ENCODE data around the gene TRIB2.

The TRIB2 gene

DNA sequence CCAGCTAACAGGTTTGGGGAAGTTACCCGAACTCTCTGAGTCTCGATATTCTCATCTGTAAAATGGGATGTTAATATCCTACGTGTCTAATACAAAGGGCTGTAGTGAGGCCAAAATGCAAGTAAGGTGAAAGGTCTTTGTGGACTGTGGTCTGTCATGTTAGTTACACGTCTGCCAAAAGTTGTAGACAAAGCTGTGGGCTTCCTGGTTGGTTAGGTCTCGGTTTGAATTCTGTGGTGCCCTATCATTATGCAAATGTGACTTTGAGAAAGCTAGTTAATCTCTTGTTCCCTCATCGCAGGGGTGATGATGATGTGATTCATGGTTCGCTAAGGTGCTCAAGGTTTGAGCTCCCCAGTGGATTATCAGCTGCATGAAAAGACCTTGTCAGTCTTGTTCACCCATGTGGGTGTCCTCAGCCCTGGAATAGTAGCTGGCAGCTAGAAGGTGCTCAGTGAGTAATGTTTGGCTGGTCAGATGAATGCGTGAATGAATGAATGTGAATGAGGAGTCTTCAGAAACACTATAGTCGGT lies 23.1 kb downstream of the TRIB2 start:
- H3K4me1 ChIP-seq (ENCODE audit: control insufficient read depth in 1 of 2, insufficient read depth in 2 of 2, low read length in 2 of 2) = peaks cover 0 to 7% of the 10 kb centered on the region in 2 donors
- peaks cover 15 to 49% of the 10 kb centered on the region in 2 donors for H3K36me3 ChIP-seq (ENCODE audit: control insufficient read depth in 1 of 2, insufficient read depth in 2 of 2, low read length in 2 of 2)
- no peak overlapping the region for H3K27ac ChIP-seq (ENCODE audit: low read depth, low read length)
- no peak overlapping the region for H3K4me3 ChIP-seq (ENCODE audit: low read depth in 1 of 2, low read length in 2 of 2)
- no peak overlapping the region for H3K9ac ChIP-seq (ENCODE audit: low read depth in 1 of 2, low read length in 2 of 2)
- no peaks in the 10 kb centered on the region for H3K9me3 ChIP-seq (ENCODE audit: control insufficient read depth in 1 of 2, low read length in 2 of 2)
- H3K27me3 ChIP-seq (ENCODE audit: control insufficient read depth in 1 of 2, insufficient read depth in 2 of 2, low read length in 2 of 2) = no peaks in the 10 kb centered on the region

DNA sequence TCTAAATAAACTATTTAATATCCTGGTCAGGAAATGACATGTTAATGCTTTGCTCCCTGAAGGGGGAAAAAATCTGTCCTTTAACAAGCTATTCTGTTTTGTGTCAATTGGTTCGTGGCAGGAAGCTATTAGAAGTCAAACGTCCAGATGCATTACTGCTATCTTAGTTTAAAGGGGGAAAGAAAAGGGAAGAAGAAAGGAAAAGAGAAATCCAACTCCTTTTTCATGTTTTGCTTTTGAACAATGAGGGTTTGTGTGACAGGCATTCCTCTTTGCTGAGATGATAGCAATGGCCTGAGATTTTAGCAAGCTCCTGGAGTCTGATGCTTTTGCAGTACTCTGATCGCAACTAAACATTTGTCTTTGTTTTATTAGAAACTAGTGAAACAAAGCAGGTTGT lies 24.6 kb downstream of the TRIB2 start:
- no peaks in the 10 kb centered on the region for H3K9me3 ChIP-seq (ENCODE audit: control insufficient read depth in 1 of 2, low read length in 2 of 2)
- H3K27ac ChIP-seq (ENCODE audit: low read depth, low read length) = no peak overlapping the region
- peaks cover 0 to 4% of the 10 kb centered on the region in 2 donors for H3K4me1 ChIP-seq (ENCODE audit: control insufficient read depth in 1 of 2, insufficient read depth in 2 of 2, low read length in 2 of 2)
- H3K36me3 ChIP-seq (ENCODE audit: control insufficient read depth in 1 of 2, insufficient read depth in 2 of 2, low read length in 2 of 2) = peaks cover 15 to 40% of the 10 kb centered on the region in 2 donors
- no peak overlapping the region for H3K9ac ChIP-seq (ENCODE audit: low read depth in 1 of 2, low read length in 2 of 2)
- H3K4me3 ChIP-seq (ENCODE audit: low read depth in 1 of 2, low read length in 2 of 2) = no peak overlapping the region
- H3K27me3 ChIP-seq (ENCODE audit: control insufficient read depth in 1 of 2, insufficient read depth in 2 of 2, low read length in 2 of 2) = no peaks in the 10 kb centered on the region

DNA sequence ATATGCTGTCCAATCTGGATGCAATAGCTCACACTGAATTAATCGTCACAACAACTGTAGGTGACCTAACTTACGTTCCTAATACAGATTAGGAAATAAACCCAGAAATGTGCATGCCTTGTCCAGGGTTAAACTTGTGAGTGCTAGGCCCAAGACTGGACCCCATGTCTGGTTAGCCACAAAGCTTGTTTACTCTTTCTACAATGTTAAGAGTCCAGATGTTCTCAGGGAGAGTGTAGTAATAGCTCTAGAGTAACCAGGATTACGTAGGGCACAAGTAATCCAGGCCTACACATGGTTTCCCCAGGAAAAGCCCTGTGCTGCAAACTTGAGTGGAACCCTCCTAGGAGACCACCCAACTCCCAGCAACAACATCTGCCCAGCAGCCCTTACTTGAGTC lies 26.2 kb downstream of the TRIB2 start:
- Histone ChIP-seq H3K4me1 (ENCODE audit: control insufficient read depth in 1 of 2, insufficient read depth in 2 of 2, low read length in 2 of 2) (no peaks in the 10 kb centered on the region), H3K4me3 (ENCODE audit: low read depth in 1 of 2, low read length in 2 of 2) (no peak overlapping the region), H3K27ac (ENCODE audit: low read depth, low read length) (no peak overlapping the region), H3K36me3 (ENCODE audit: control insufficient read depth in 1 of 2, insufficient read depth in 2 of 2, low read length in 2 of 2) (peaks cover 15 to 27% of the 10 kb centered on the region in 2 donors), H3K9me3 (ENCODE audit: control insufficient read depth in 1 of 2, low read length in 2 of 2) (no peaks in the 10 kb centered on the region), H3K27me3 (ENCODE audit: control insufficient read depth in 1 of 2, insufficient read depth in 2 of 2, low read length in 2 of 2) (no peaks in the 10 kb centered on the region), H3K9ac (ENCODE audit: low read depth in 1 of 2, low read length in 2 of 2) (no peak overlapping the region)

DNA sequence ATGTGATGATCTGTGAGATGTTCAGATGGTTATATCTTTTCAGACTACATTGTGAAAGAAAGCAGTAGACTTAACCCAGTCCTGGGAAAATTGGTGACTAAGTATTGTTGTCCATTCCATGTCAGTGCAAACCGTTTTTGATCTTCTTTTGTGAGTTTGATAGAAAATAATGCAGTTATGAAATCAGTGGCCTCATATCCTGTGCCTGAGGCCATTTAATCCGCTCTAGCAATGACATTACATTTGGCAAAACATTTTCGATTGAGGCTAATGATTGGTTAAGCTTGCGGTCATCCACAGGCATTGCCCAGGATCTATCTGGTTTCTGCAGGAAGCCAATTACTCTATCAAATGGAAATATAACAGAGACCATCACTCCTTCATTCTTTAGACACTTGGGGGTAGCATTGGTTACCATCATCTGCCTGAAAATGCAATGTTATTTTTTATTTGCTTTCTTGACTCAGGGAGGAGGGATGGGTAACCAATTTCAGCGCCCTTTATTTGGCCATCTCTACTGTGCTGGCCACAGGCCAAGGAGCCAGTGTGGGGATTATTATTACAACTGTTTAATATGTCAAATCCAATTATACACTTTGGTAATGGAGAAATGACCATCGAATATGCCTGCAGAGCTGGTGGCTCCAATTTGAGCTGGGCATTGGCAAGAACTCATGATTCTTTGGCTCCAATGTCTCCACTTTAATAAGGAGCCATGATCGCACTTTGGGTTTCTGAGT lies 33.6 kb downstream of the TRIB2 start:
- no peaks in the 10 kb centered on the region for H3K36me3 ChIP-seq (ENCODE audit: control insufficient read depth in 1 of 2, insufficient read depth in 2 of 2, low read length in 2 of 2)
- H3K27ac ChIP-seq (ENCODE audit: low read depth, low read length) = no peak overlapping the region
- no peaks in the 10 kb centered on the region for H3K27me3 ChIP-seq (ENCODE audit: control insufficient read depth in 1 of 2, insufficient read depth in 2 of 2, low read length in 2 of 2)
- no peaks in the 10 kb centered on the region for H3K4me1 ChIP-seq (ENCODE audit: control insufficient read depth in 1 of 2, insufficient read depth in 2 of 2, low read length in 2 of 2)
- no peaks in the 10 kb centered on the region for H3K9me3 ChIP-seq (ENCODE audit: control insufficient read depth in 1 of 2, low read length in 2 of 2)
- H3K9ac ChIP-seq (ENCODE audit: low read depth in 1 of 2, low read length in 2 of 2) = no peak overlapping the region
- H3K4me3 ChIP-seq (ENCODE audit: low read depth in 1 of 2, low read length in 2 of 2) = no peak overlapping the region

DNA sequence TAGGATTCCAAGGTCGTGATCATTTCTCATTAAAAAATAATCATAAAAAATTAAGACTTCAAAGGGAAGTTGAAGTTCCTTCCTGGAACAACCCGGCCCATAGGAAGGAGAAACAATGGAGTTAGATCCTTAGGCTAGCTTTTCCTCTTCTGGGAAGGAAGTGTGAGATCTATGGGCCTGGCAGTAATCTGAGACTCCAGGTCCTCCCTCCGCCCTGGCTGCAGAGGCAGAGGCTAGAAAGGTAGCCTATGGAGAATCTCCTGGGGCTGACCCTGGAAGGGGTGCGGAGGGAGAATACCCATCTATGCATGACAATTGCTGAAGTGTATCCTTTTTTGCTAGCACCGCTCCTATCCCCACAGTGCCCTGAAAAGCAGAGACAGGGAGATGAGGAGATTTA lies 37.9 kb downstream of the TRIB2 start:
- no peaks in the 10 kb centered on the region for H3K9me3 ChIP-seq (ENCODE audit: control insufficient read depth in 1 of 2, low read length in 2 of 2)
- H3K4me3 ChIP-seq (ENCODE audit: low read depth in 1 of 2, low read length in 2 of 2) = no peak overlapping the region
- no peak overlapping the region for H3K27ac ChIP-seq (ENCODE audit: low read depth, low read length)
- no peaks in the 10 kb centered on the region for H3K36me3 ChIP-seq (ENCODE audit: control insufficient read depth in 1 of 2, insufficient read depth in 2 of 2, low read length in 2 of 2)
- no peaks in the 10 kb centered on the region for H3K27me3 ChIP-seq (ENCODE audit: control insufficient read depth in 1 of 2, insufficient read depth in 2 of 2, low read length in 2 of 2)
- H3K4me1 ChIP-seq (ENCODE audit: control insufficient read depth in 1 of 2, insufficient read depth in 2 of 2, low read length in 2 of 2) = no peaks in the 10 kb centered on the region
- no peak overlapping the region for H3K9ac ChIP-seq (ENCODE audit: low read depth in 1 of 2, low read length in 2 of 2)

DNA sequence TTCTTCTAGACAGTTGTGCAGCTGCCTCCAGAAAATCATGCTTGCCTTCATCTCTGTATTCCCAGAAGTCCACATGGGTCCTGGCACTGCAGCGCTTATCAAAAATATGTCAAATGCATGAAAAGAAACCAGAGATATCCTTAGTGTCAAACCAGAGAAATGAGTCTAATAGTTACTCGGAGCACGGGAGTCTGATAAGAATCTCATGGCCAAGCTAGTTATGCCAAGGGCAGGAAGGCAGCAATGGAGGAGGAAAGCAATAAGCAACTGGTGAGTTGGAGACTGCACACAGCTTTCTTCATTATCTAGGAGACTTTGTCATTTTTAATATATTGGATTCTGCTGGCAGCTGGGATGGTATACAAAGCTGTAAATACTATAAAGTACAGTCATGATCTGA lies 38.6 kb downstream of the TRIB2 start:
- H3K36me3 ChIP-seq (ENCODE audit: control insufficient read depth in 1 of 2, insufficient read depth in 2 of 2, low read length in 2 of 2) = no peaks in the 10 kb centered on the region
- no peaks in the 10 kb centered on the region for H3K4me1 ChIP-seq (ENCODE audit: control insufficient read depth in 1 of 2, insufficient read depth in 2 of 2, low read length in 2 of 2)
- no peak overlapping the region for H3K27ac ChIP-seq (ENCODE audit: low read depth, low read length)
- no peaks in the 10 kb centered on the region for H3K27me3 ChIP-seq (ENCODE audit: control insufficient read depth in 1 of 2, insufficient read depth in 2 of 2, low read length in 2 of 2)
- no peak overlapping the region for H3K4me3 ChIP-seq (ENCODE audit: low read depth in 1 of 2, low read length in 2 of 2)
- no peak overlapping the region for H3K9ac ChIP-seq (ENCODE audit: low read depth in 1 of 2, low read length in 2 of 2)
- H3K9me3 ChIP-seq (ENCODE audit: control insufficient read depth in 1 of 2, low read length in 2 of 2) = no peaks in the 10 kb centered on the region

DNA sequence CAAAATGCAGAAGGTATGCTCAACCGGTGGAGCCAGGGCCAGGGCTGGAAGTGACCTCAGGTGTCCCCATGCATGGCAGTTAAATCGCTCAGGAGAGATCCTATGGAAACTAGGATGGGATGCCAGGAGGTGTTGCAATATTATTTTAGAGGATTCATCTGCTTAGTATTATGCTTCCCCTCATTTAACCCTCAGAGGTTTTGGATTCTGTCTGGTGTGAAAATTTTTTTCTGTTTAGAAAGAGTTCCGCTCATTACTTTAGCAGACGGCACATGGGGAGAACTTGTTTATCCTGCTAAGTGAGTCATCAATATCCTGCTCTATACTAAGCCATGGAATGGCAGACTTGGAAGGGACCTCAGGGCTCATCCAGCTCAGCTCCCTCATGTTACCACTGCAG lies 42.5 kb downstream of the TRIB2 start:
- no peak overlapping the region for H3K4me3 ChIP-seq (ENCODE audit: low read depth in 1 of 2, low read length in 2 of 2)
- H3K9ac ChIP-seq (ENCODE audit: low read depth in 1 of 2, low read length in 2 of 2) = no peak overlapping the region
- no peaks in the 10 kb centered on the region for H3K27me3 ChIP-seq (ENCODE audit: control insufficient read depth in 1 of 2, insufficient read depth in 2 of 2, low read length in 2 of 2)
- no peaks in the 10 kb centered on the region for H3K4me1 ChIP-seq (ENCODE audit: control insufficient read depth in 1 of 2, insufficient read depth in 2 of 2, low read length in 2 of 2)
- H3K36me3 ChIP-seq (ENCODE audit: control insufficient read depth in 1 of 2, insufficient read depth in 2 of 2, low read length in 2 of 2) = no peaks in the 10 kb centered on the region
- no peaks in the 10 kb centered on the region for H3K9me3 ChIP-seq (ENCODE audit: control insufficient read depth in 1 of 2, low read length in 2 of 2)
- no peak overlapping the region for H3K27ac ChIP-seq (ENCODE audit: low read depth, low read length)

DNA sequence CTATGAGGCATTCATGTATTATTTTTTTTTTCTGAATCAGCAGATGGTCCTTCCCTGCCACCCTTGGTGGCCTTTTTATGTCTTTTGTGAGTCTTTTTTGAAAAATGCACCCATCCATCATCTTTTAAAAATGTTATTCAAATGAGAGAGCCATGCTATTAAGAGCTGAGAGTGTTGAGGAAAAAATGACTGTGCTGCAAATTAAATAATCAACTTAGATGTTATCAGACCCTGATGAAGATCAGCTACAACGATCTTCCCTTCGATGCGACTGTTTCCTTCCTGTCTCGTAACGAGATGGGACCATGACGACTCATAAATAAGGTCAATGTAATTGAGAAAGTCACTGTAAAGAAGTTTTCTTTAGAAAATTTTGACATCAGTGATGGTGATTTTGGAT lies 44.4 kb downstream of the TRIB2 start:
- H3K27ac ChIP-seq (ENCODE audit: low read depth, low read length) = no peak overlapping the region
- no peak overlapping the region for H3K9ac ChIP-seq (ENCODE audit: low read depth in 1 of 2, low read length in 2 of 2)
- H3K36me3 ChIP-seq (ENCODE audit: control insufficient read depth in 1 of 2, insufficient read depth in 2 of 2, low read length in 2 of 2) = no peaks in the 10 kb centered on the region
- no peaks in the 10 kb centered on the region for H3K27me3 ChIP-seq (ENCODE audit: control insufficient read depth in 1 of 2, insufficient read depth in 2 of 2, low read length in 2 of 2)
- no peaks in the 10 kb centered on the region for H3K9me3 ChIP-seq (ENCODE audit: control insufficient read depth in 1 of 2, low read length in 2 of 2)
- H3K4me3 ChIP-seq (ENCODE audit: low read depth in 1 of 2, low read length in 2 of 2) = no peak overlapping the region
- no peaks in the 10 kb centered on the region for H3K4me1 ChIP-seq (ENCODE audit: control insufficient read depth in 1 of 2, insufficient read depth in 2 of 2, low read length in 2 of 2)

DNA sequence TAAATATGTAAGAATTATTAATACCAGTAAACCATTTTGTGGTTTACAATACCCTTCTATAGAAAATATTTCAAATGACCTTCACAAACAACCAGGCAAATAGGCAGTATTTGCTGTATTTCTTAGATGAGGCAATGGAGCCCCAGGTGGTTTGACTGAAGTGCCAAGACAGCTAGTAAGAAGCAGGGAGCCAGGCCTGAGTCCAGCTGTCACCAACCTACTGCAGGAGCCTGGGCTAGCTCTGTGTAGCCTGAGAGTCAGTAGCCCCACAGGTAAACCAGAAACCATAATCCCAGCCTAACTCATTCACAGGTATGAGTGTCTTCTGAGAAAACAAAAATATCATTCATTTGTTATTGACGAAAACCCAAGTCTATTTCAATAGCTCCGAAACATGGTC lies 45.6 kb downstream of the TRIB2 start:
- no peaks in the 10 kb centered on the region for H3K4me1 ChIP-seq (ENCODE audit: control insufficient read depth in 1 of 2, insufficient read depth in 2 of 2, low read length in 2 of 2)
- no peak overlapping the region for H3K4me3 ChIP-seq (ENCODE audit: low read depth in 1 of 2, low read length in 2 of 2)
- no peak overlapping the region for H3K27ac ChIP-seq (ENCODE audit: low read depth, low read length)

DNA sequence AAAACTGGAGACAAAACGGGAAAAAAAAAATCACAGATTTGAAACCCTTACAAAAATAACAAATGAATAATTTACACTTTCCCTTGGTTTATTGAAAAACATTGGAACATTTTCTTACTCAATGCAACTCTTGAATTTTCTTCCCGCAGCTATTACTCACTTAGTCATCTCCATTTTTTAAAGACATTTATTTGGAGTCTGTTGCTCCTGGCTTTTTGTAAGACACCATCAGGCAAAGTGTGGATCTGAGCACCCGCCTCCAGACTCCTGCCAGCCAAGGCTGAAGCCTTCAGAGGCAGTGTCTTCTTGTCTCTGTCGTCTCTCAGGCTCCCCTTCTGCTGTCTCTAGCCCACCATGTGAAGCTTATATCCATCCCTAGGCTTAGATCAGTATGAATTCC lies 46.2 kb downstream of the TRIB2 start:
- Histone ChIP-seq H3K9ac (ENCODE audit: low read depth in 1 of 2, low read length in 2 of 2) (no peak overlapping the region), H3K36me3 (ENCODE audit: control insufficient read depth in 1 of 2, insufficient read depth in 2 of 2, low read length in 2 of 2) (no peaks in the 10 kb centered on the region), H3K9me3 (ENCODE audit: control insufficient read depth in 1 of 2, low read length in 2 of 2) (no peaks in the 10 kb centered on the region), H3K27me3 (ENCODE audit: control insufficient read depth in 1 of 2, insufficient read depth in 2 of 2, low read length in 2 of 2) (no peaks in the 10 kb centered on the region), H3K4me3 (ENCODE audit: low read depth in 1 of 2, low read length in 2 of 2) (no peak overlapping the region), H3K27ac (ENCODE audit: low read depth, low read length) (no peak overlapping the region), H3K4me1 (ENCODE audit: control insufficient read depth in 1 of 2, insufficient read depth in 2 of 2, low read length in 2 of 2) (no peaks in the 10 kb centered on the region)

More for the DNA sequence above, 45.6 kb downstream of the TRIB2 start:
- Histone ChIP-seq H3K9me3 (ENCODE audit: control insufficient read depth in 1 of 2, low read length in 2 of 2) (no peaks in the 10 kb centered on the region), H3K9ac (ENCODE audit: low read depth in 1 of 2, low read length in 2 of 2) (no peak overlapping the region), H3K27me3 (ENCODE audit: control insufficient read depth in 1 of 2, insufficient read depth in 2 of 2, low read length in 2 of 2) (no peaks in the 10 kb centered on the region), H3K36me3 (ENCODE audit: control insufficient read depth in 1 of 2, insufficient read depth in 2 of 2, low read length in 2 of 2) (no peaks in the 10 kb centered on the region)
